Measurements from ENCODE around the gene RPL22L1. TPM values are rescaled to one million over a fixed set of nuclear protein-coding genes. Genes with fewer than 3 reads are reported as not detected.

RPL22L1 gene
- polyA plus RNA-seq, 4 donors = 53.9 to 183 (median 86.5) TPM

GRCh38 chr3:170869239-170869590 lies 780 bp downstream of the RPL22L1 start:
- 0 to 22% (median 7%) methylated on average over 2 of the region's 2 CpGs for WGBS, 3 donors
- DNase-seq = peak; percentile 34 to 51
- FAIRE-seq = no peak
- H3K36me3 ChIP-seq (ENCODE audit: control insufficient read depth in 3 of 3, insufficient read depth in 2 of 3, low read depth in 1 of 3, low read length in 3 of 3) = peaks cover 6 to 10% (median 8%) of the 10 kb centered on the region in 3 donors
- H3K27ac ChIP-seq (ENCODE audit: low read depth in 1 of 3, low read length in 2 of 3) = peak overlapping the region in 2 of 3 donors; percentile 75 to 98
- no peaks in the 10 kb centered on the region for H3K9me3 ChIP-seq (ENCODE audit: control insufficient read depth in 2 of 2, insufficient read depth in 1 of 2, low read depth in 1 of 2, low read length in 1 of 2)
- H3K4me3 ChIP-seq (ENCODE audit: low read depth in 1 of 3, low read length in 3 of 3) = peak overlapping the region; percentile 69 to 87 (median 73)
- H3K4me1 ChIP-seq (ENCODE audit: control insufficient read depth in 3 of 3, insufficient read depth in 2 of 3, low read depth in 1 of 3, low read length in 2 of 3) = peaks cover 2 to 13% (median 5%) of the 10 kb centered on the region in 3 donors
- no peaks in the 10 kb centered on the region for H3K27me3 ChIP-seq (ENCODE audit: control insufficient read depth in 3 of 3, insufficient read depth in 3 of 3, low read length in 3 of 3)

GRCh38 chr3:170868577-170869238 lies 1.3 kb downstream of the RPL22L1 start:
- Histone ChIP-seq H3K4me3 (ENCODE audit: low read depth in 1 of 3, low read length in 3 of 3) (peak overlapping the region; percentile 69 to 87 (median 73)), H3K27me3 (ENCODE audit: control insufficient read depth in 3 of 3, insufficient read depth in 3 of 3, low read length in 3 of 3) (no peaks in the 10 kb centered on the region), H3K4me1 (ENCODE audit: control insufficient read depth in 3 of 3, insufficient read depth in 2 of 3, low read depth in 1 of 3, low read length in 2 of 3) (peaks cover 2 to 13% (median 5%) of the 10 kb centered on the region in 3 donors), H3K36me3 (ENCODE audit: control insufficient read depth in 3 of 3, insufficient read depth in 2 of 3, low read depth in 1 of 3, low read length in 3 of 3) (peaks cover 6 to 10% (median 8%) of the 10 kb centered on the region in 3 donors), H3K27ac (ENCODE audit: low read depth in 1 of 3, low read length in 2 of 3) (peak overlapping the region in 1 of 3 donors; percentile 75), H3K9me3 (ENCODE audit: control insufficient read depth in 2 of 2, insufficient read depth in 1 of 2, low read depth in 1 of 2, low read length in 1 of 2) (no peaks in the 10 kb centered on the region)
- DNase-seq (no peak), FAIRE-seq (no peak)
- WGBS, 3 donors = 34 to 45% (median 41%) methylated on average over 9 of the region's 9 CpGs

- Histone ChIP-seq H3K9me3 (ENCODE audit: control insufficient read depth in 2 of 2, insufficient read depth in 1 of 2, low read depth in 1 of 2, low read length in 1 of 2) (no peaks in the 10 kb centered on the region), H3K36me3 (ENCODE audit: control insufficient read depth in 3 of 3, insufficient read depth in 2 of 3, low read depth in 1 of 3, low read length in 3 of 3) (peaks cover 6 to 10% (median 8%) of the 10 kb centered on the region in 3 donors), H3K4me1 (ENCODE audit: control insufficient read depth in 3 of 3, insufficient read depth in 2 of 3, low read depth in 1 of 3, low read length in 2 of 3) (peaks cover 2 to 13% (median 5%) of the 10 kb centered on the region in 3 donors), H3K4me3 (ENCODE audit: low read depth in 1 of 3, low read length in 3 of 3) (peak overlapping the region in 1 of 3 donors; percentile 69), H3K27me3 (ENCODE audit: control insufficient read depth in 3 of 3, insufficient read depth in 3 of 3, low read length in 3 of 3) (no peaks in the 10 kb centered on the region), H3K27ac (ENCODE audit: low read depth in 1 of 3, low read length in 2 of 3) (peak overlapping the region in 1 of 3 donors; percentile 75)
- FAIRE-seq (no peak), DNase-seq (peak in 1 of 2 donors; percentile 54)
- 16 to 27% (median 24%) methylated on average over 1 of the region's 1 CpG for WGBS, 3 donors
These were observed 2.7 kb downstream of the RPL22L1 start for GRCh38 chr3:170867143-170867937.

GRCh38 chr3:170866499-170866898 lies 3.5 kb downstream of the RPL22L1 start:
- 81 to 87% (median 85%) methylated on average over 3 of the region's 3 CpGs for WGBS, 3 donors
- H3K27ac ChIP-seq (ENCODE audit: low read depth in 1 of 3, low read length in 2 of 3) = no peak overlapping the region
- H3K4me1 ChIP-seq (ENCODE audit: control insufficient read depth in 3 of 3, insufficient read depth in 2 of 3, low read depth in 1 of 3, low read length in 2 of 3) = peaks cover 2 to 13% (median 5%) of the 10 kb centered on the region in 3 donors
- DNase-seq = no peak
- H3K4me3 ChIP-seq (ENCODE audit: low read depth in 1 of 3, low read length in 3 of 3) = no peak overlapping the region
- peaks cover 6 to 10% (median 8%) of the 10 kb centered on the region in 3 donors for H3K36me3 ChIP-seq (ENCODE audit: control insufficient read depth in 3 of 3, insufficient read depth in 2 of 3, low read depth in 1 of 3, low read length in 3 of 3)
- no peak for FAIRE-seq
- H3K9me3 ChIP-seq (ENCODE audit: control insufficient read depth in 2 of 2, insufficient read depth in 1 of 2, low read depth in 1 of 2, low read length in 1 of 2) = no peaks in the 10 kb centered on the region
- H3K27me3 ChIP-seq (ENCODE audit: control insufficient read depth in 3 of 3, insufficient read depth in 3 of 3, low read length in 3 of 3) = no peaks in the 10 kb centered on the region

GRCh38 chr3:170865209-170866094 lies 4.5 kb downstream of the RPL22L1 start:
- no peaks in the 10 kb centered on the region for H3K9me3 ChIP-seq (ENCODE audit: control insufficient read depth in 2 of 2, insufficient read depth in 1 of 2, low read depth in 1 of 2, low read length in 1 of 2)
- H3K27me3 ChIP-seq (ENCODE audit: control insufficient read depth in 3 of 3, insufficient read depth in 3 of 3, low read length in 3 of 3) = no peaks in the 10 kb centered on the region
- DNase-seq (no peak), FAIRE-seq (no peak)
- H3K4me3 ChIP-seq (ENCODE audit: low read depth in 1 of 3, low read length in 3 of 3) = no peak overlapping the region
- 78 to 82% (median 79%) methylated on average over 10 of the region's 10 CpGs for WGBS, 3 donors
- H3K36me3 ChIP-seq (ENCODE audit: control insufficient read depth in 3 of 3, insufficient read depth in 2 of 3, low read depth in 1 of 3, low read length in 3 of 3) = peaks cover 6 to 10% (median 8%) of the 10 kb centered on the region in 3 donors
- H3K4me1 ChIP-seq (ENCODE audit: control insufficient read depth in 3 of 3, insufficient read depth in 2 of 3, low read depth in 1 of 3, low read length in 2 of 3) = peaks cover 2 to 13% (median 5%) of the 10 kb centered on the region in 3 donors
- H3K27ac ChIP-seq (ENCODE audit: low read depth in 1 of 3, low read length in 2 of 3) = peak overlapping the region in 1 of 3 donors; percentile 50

- 68 to 84% (median 77%) methylated on average over 6 of the region's 6 CpGs for WGBS, 3 donors
- H3K9me3 ChIP-seq (ENCODE audit: control insufficient read depth in 2 of 2, insufficient read depth in 1 of 2, low read depth in 1 of 2, low read length in 1 of 2) = no peaks in the 10 kb centered on the region
- H3K4me1 ChIP-seq (ENCODE audit: control insufficient read depth in 3 of 3, insufficient read depth in 2 of 3, low read depth in 1 of 3, low read length in 2 of 3) = peaks cover 2 to 13% (median 5%) of the 10 kb centered on the region in 3 donors
- no peak for FAIRE-seq
- H3K27ac ChIP-seq (ENCODE audit: low read depth in 1 of 3, low read length in 2 of 3) = peak overlapping the region in 1 of 3 donors; percentile 50
- no peak overlapping the region for H3K4me3 ChIP-seq (ENCODE audit: low read depth in 1 of 3, low read length in 3 of 3)
- H3K27me3 ChIP-seq (ENCODE audit: control insufficient read depth in 3 of 3, insufficient read depth in 3 of 3, low read length in 3 of 3) = no peaks in the 10 kb centered on the region
- H3K36me3 ChIP-seq (ENCODE audit: control insufficient read depth in 3 of 3, insufficient read depth in 2 of 3, low read depth in 1 of 3, low read length in 3 of 3) = peaks cover 6 to 10% (median 8%) of the 10 kb centered on the region in 3 donors
- DNase-seq = peak; percentile 48
These were observed 5.3 kb downstream of the RPL22L1 start for GRCh38 chr3:170864525-170865208.

- WGBS, 3 donors = 82 to 86% (median 85%) methylated on average over 4 of the region's 4 CpGs
- Histone ChIP-seq H3K4me1 (ENCODE audit: control insufficient read depth in 3 of 3, insufficient read depth in 2 of 3, low read depth in 1 of 3, low read length in 2 of 3) (peaks cover 2 to 13% (median 5%) of the 10 kb centered on the region in 3 donors), H3K36me3 (ENCODE audit: control insufficient read depth in 3 of 3, insufficient read depth in 2 of 3, low read depth in 1 of 3, low read length in 3 of 3) (peaks cover 6 to 10% (median 8%) of the 10 kb centered on the region in 3 donors), H3K27ac (ENCODE audit: low read depth in 1 of 3, low read length in 2 of 3) (no peak overlapping the region), H3K9me3 (ENCODE audit: control insufficient read depth in 2 of 2, insufficient read depth in 1 of 2, low read depth in 1 of 2, low read length in 1 of 2) (no peaks in the 10 kb centered on the region), H3K27me3 (ENCODE audit: control insufficient read depth in 3 of 3, insufficient read depth in 3 of 3, low read length in 3 of 3) (no peaks in the 10 kb centered on the region), H3K4me3 (ENCODE audit: low read depth in 1 of 3, low read length in 3 of 3) (no peak overlapping the region)
- DNase-seq (no peak), FAIRE-seq (no peak)
These were observed 6.2 kb downstream of the RPL22L1 start for GRCh38 chr3:170863816-170864215.

All from small intestine (tissue), 7 donors.